ENCODE data around the gene CEP70.

The CEP70 gene

GRCh38 chr3:138470687-138471086, 123.4 kb downstream of the CEP70 start:
- Histone ChIP-seq H3K27me3 (ENCODE audit: insufficient read depth, low read length, poor library complexity) (no peaks in the 10 kb centered on the region), H3K18ac (ENCODE audit: low read length) (no peak overlapping the region), H4K5ac (ENCODE audit: low read length) (no peak overlapping the region), H3K23ac (ENCODE audit: low read length) (no peak overlapping the region), H3K27ac (ENCODE audit: low read depth, low read length) (no peak overlapping the region), H3K79me2 (ENCODE audit: control insufficient read depth, insufficient read depth, low read length) (no peaks in the 10 kb centered on the region), H2BK120ac (ENCODE audit: low read depth, low read length) (no peak overlapping the region), H2AK5ac (ENCODE audit: low read length) (no peak overlapping the region), H3K79me1 (ENCODE audit: low read length) (no peaks in the 10 kb centered on the region), H3K4me2 (ENCODE audit: low read length) (no peak overlapping the region), H3K9ac (ENCODE audit: low read length) (no peak overlapping the region), H3K36me3 (ENCODE audit: control insufficient read depth, insufficient read depth, low read length) (no peaks in the 10 kb centered on the region), H2BK15ac (replicated peaks; ENCODE audit: low read depth) (no peak overlapping the region), H3K4me3 (ENCODE audit: low read length) (no peak overlapping the region), H3K56ac (ENCODE audit: low read length) (no peak overlapping the region), H3K4ac (ENCODE audit: low read depth, low read length) (no peak overlapping the region), H3K4me1 (ENCODE audit: control insufficient read depth, low read depth, low read length) (no peaks in the 10 kb centered on the region), H2BK5ac (ENCODE audit: low read length) (no peak overlapping the region), H4K8ac (ENCODE audit: low read depth, low read length) (no peak overlapping the region)
- DNase-seq = no peak
- no CpG with 5 or more reads among the region's 3 CpGs for WGBS (ENCODE audit: extremely low coverage, insufficient coverage, low lambda C conversion rate)

- WGBS (ENCODE audit: extremely low coverage, insufficient coverage, low lambda C conversion rate) = no CpG with 5 or more reads among the region's 6 CpGs
- Histone ChIP-seq H2BK120ac (ENCODE audit: low read depth, low read length) (no peak overlapping the region), H3K56ac (ENCODE audit: low read length) (no peak overlapping the region), H3K36me3 (ENCODE audit: control insufficient read depth, insufficient read depth, low read length) (no peaks in the 10 kb centered on the region), H3K4ac (ENCODE audit: low read depth, low read length) (no peak overlapping the region), H3K4me1 (ENCODE audit: control insufficient read depth, low read depth, low read length) (no peaks in the 10 kb centered on the region), H3K4me2 (ENCODE audit: low read length) (no peak overlapping the region), H3K18ac (ENCODE audit: low read length) (no peak overlapping the region), H3K23ac (ENCODE audit: low read length) (no peak overlapping the region), H4K8ac (ENCODE audit: low read depth, low read length) (no peak overlapping the region), H3K27me3 (ENCODE audit: insufficient read depth, low read length, poor library complexity) (no peaks in the 10 kb centered on the region), H2BK5ac (ENCODE audit: low read length) (no peak overlapping the region), H3K79me2 (ENCODE audit: control insufficient read depth, insufficient read depth, low read length) (no peaks in the 10 kb centered on the region), H2AK5ac (ENCODE audit: low read length) (no peak overlapping the region), H3K79me1 (ENCODE audit: low read length) (no peaks in the 10 kb centered on the region), H4K5ac (ENCODE audit: low read length) (no peak overlapping the region), H3K9ac (ENCODE audit: low read length) (no peak overlapping the region), H3K27ac (ENCODE audit: low read depth, low read length) (no peak overlapping the region), H2BK15ac (replicated peaks; ENCODE audit: low read depth) (no peak overlapping the region), H3K4me3 (ENCODE audit: low read length) (no peak overlapping the region)
- DNase-seq = no peak
These were observed 124.2 kb downstream of the CEP70 start for GRCh38 chr3:138469874-138470273.

- H3K4me1 ChIP-seq (ENCODE audit: control insufficient read depth, low read depth, low read length) = no peaks in the 10 kb centered on the region
- no CpG with 5 or more reads among the region's 2 CpGs for WGBS (ENCODE audit: extremely low coverage, insufficient coverage, low lambda C conversion rate)
- H3K23ac ChIP-seq (ENCODE audit: low read length) = no peak overlapping the region
These were observed 125.2 kb downstream of the CEP70 start for GRCh38 chr3:138468886-138469285.

GRCh38 chr3:138468451-138468850, 125.6 kb downstream of the CEP70 start:
- H3K27me3 ChIP-seq (ENCODE audit: insufficient read depth, low read length, poor library complexity) = no peaks in the 10 kb centered on the region
- no peak overlapping the region for H3K18ac ChIP-seq (ENCODE audit: low read length)
- H3K9ac ChIP-seq (ENCODE audit: low read length) = no peak overlapping the region
- DNase-seq = no peak
- H3K27ac ChIP-seq (ENCODE audit: low read depth, low read length) = no peak overlapping the region
- no CpG with 5 or more reads among the region's 6 CpGs for WGBS (ENCODE audit: extremely low coverage, insufficient coverage, low lambda C conversion rate)
- no peak overlapping the region for H3K4me3 ChIP-seq (ENCODE audit: low read length)
- H3K36me3 ChIP-seq (ENCODE audit: control insufficient read depth, insufficient read depth, low read length) = no peaks in the 10 kb centered on the region
- no peak overlapping the region for H3K4me2 ChIP-seq (ENCODE audit: low read length)
- H4K8ac ChIP-seq (ENCODE audit: low read depth, low read length) = no peak overlapping the region
- no peak overlapping the region for H3K23ac ChIP-seq (ENCODE audit: low read length)
- no peak overlapping the region for H3K56ac ChIP-seq (ENCODE audit: low read length)
- no peak overlapping the region for H2BK120ac ChIP-seq (ENCODE audit: low read depth, low read length)
- no peaks in the 10 kb centered on the region for H3K79me2 ChIP-seq (ENCODE audit: control insufficient read depth, insufficient read depth, low read length)
- H2BK15ac ChIP-seq (replicated peaks; ENCODE audit: low read depth) = no peak overlapping the region
- H2BK5ac ChIP-seq (ENCODE audit: low read length) = no peak overlapping the region
- H3K79me1 ChIP-seq (ENCODE audit: low read length) = no peaks in the 10 kb centered on the region
- no peaks in the 10 kb centered on the region for H3K4me1 ChIP-seq (ENCODE audit: control insufficient read depth, low read depth, low read length)
- H3K4ac ChIP-seq (ENCODE audit: low read depth, low read length) = no peak overlapping the region
- H4K5ac ChIP-seq (ENCODE audit: low read length) = no peak overlapping the region
- H2AK5ac ChIP-seq (ENCODE audit: low read length) = no peak overlapping the region

More at GRCh38 chr3:138468886-138469285, 125.2 kb downstream of the CEP70 start:
- Histone ChIP-seq H4K5ac (ENCODE audit: low read length) (no peak overlapping the region), H3K9ac (ENCODE audit: low read length) (no peak overlapping the region), H3K27me3 (ENCODE audit: insufficient read depth, low read length, poor library complexity) (no peaks in the 10 kb centered on the region), H3K18ac (ENCODE audit: low read length) (no peak overlapping the region), H3K79me2 (ENCODE audit: control insufficient read depth, insufficient read depth, low read length) (no peaks in the 10 kb centered on the region), H3K79me1 (ENCODE audit: low read length) (no peaks in the 10 kb centered on the region), H3K4me3 (ENCODE audit: low read length) (no peak overlapping the region), H3K36me3 (ENCODE audit: control insufficient read depth, insufficient read depth, low read length) (no peaks in the 10 kb centered on the region), H3K27ac (ENCODE audit: low read depth, low read length) (no peak overlapping the region), H3K4me2 (ENCODE audit: low read length) (no peak overlapping the region), H2BK5ac (ENCODE audit: low read length) (no peak overlapping the region), H4K8ac (ENCODE audit: low read depth, low read length) (no peak overlapping the region), H3K56ac (ENCODE audit: low read length) (no peak overlapping the region), H2BK15ac (replicated peaks; ENCODE audit: low read depth) (no peak overlapping the region), H2AK5ac (ENCODE audit: low read length) (no peak overlapping the region), H2BK120ac (ENCODE audit: low read depth, low read length) (no peak overlapping the region), H3K4ac (ENCODE audit: low read depth, low read length) (no peak overlapping the region)
- DNase-seq = no peak

- Histone ChIP-seq H3K4me2 (ENCODE audit: low read length) (no peak overlapping the region), H3K4me1 (ENCODE audit: control insufficient read depth, low read depth, low read length) (no peaks in the 10 kb centered on the region), H2BK120ac (ENCODE audit: low read depth, low read length) (no peak overlapping the region), H3K56ac (ENCODE audit: low read length) (no peak overlapping the region), H3K36me3 (ENCODE audit: control insufficient read depth, insufficient read depth, low read length) (no peaks in the 10 kb centered on the region), H3K79me2 (ENCODE audit: control insufficient read depth, insufficient read depth, low read length) (no peaks in the 10 kb centered on the region), H3K27ac (ENCODE audit: low read depth, low read length) (no peak overlapping the region), H2BK15ac (replicated peaks; ENCODE audit: low read depth) (no peak overlapping the region), H3K18ac (ENCODE audit: low read length) (no peak overlapping the region), H4K5ac (ENCODE audit: low read length) (no peak overlapping the region), H3K4me3 (ENCODE audit: low read length) (no peak overlapping the region), H3K23ac (ENCODE audit: low read length) (no peak overlapping the region), H2BK5ac (ENCODE audit: low read length) (no peak overlapping the region), H3K9ac (ENCODE audit: low read length) (no peak overlapping the region), H4K8ac (ENCODE audit: low read depth, low read length) (no peak overlapping the region), H3K4ac (ENCODE audit: low read depth, low read length) (no peak overlapping the region), H3K79me1 (ENCODE audit: low read length) (no peaks in the 10 kb centered on the region), H2AK5ac (ENCODE audit: low read length) (no peak overlapping the region), H3K27me3 (ENCODE audit: insufficient read depth, low read length, poor library complexity) (no peaks in the 10 kb centered on the region)
- WGBS (ENCODE audit: extremely low coverage, insufficient coverage, low lambda C conversion rate) = no CpG with 5 or more reads among the region's 5 CpGs
- DNase-seq = no peak
These were observed 126.1 kb downstream of the CEP70 start for GRCh38 chr3:138467931-138468330.

GRCh38 chr3:138465925-138466324, 128.1 kb downstream of the CEP70 start:
- no peak overlapping the region for H4K5ac ChIP-seq (ENCODE audit: low read length)
- no peak overlapping the region for H3K9ac ChIP-seq (ENCODE audit: low read length)
- H2BK5ac ChIP-seq (ENCODE audit: low read length) = no peak overlapping the region
- no peak overlapping the region for H3K4ac ChIP-seq (ENCODE audit: low read depth, low read length)
- no peaks in the 10 kb centered on the region for H3K4me1 ChIP-seq (ENCODE audit: control insufficient read depth, low read depth, low read length)
- no peak overlapping the region for H3K27ac ChIP-seq (ENCODE audit: low read depth, low read length)
- WGBS (ENCODE audit: extremely low coverage, insufficient coverage, low lambda C conversion rate) = no CpG with 5 or more reads among the region's 2 CpGs
- no peak overlapping the region for H3K56ac ChIP-seq (ENCODE audit: low read length)
- H4K8ac ChIP-seq (ENCODE audit: low read depth, low read length) = no peak overlapping the region
- no peak overlapping the region for H3K4me2 ChIP-seq (ENCODE audit: low read length)
- no peak overlapping the region for H2BK15ac ChIP-seq (replicated peaks; ENCODE audit: low read depth)
- no peak overlapping the region for H2AK5ac ChIP-seq (ENCODE audit: low read length)
- H3K79me2 ChIP-seq (ENCODE audit: control insufficient read depth, insufficient read depth, low read length) = no peaks in the 10 kb centered on the region
- no peak overlapping the region for H3K4me3 ChIP-seq (ENCODE audit: low read length)
- no peaks in the 10 kb centered on the region for H3K79me1 ChIP-seq (ENCODE audit: low read length)
- no peak for DNase-seq
- H3K27me3 ChIP-seq (ENCODE audit: insufficient read depth, low read length, poor library complexity) = no peaks in the 10 kb centered on the region
- H2BK120ac ChIP-seq (ENCODE audit: low read depth, low read length) = no peak overlapping the region
- no peak overlapping the region for H3K23ac ChIP-seq (ENCODE audit: low read length)
- H3K18ac ChIP-seq (ENCODE audit: low read length) = no peak overlapping the region
- no peaks in the 10 kb centered on the region for H3K36me3 ChIP-seq (ENCODE audit: control insufficient read depth, insufficient read depth, low read length)

All from mesendoderm (in vitro differentiated cells).